ENCODE results near the gene RPTOR.

The RPTOR gene

DNA sequence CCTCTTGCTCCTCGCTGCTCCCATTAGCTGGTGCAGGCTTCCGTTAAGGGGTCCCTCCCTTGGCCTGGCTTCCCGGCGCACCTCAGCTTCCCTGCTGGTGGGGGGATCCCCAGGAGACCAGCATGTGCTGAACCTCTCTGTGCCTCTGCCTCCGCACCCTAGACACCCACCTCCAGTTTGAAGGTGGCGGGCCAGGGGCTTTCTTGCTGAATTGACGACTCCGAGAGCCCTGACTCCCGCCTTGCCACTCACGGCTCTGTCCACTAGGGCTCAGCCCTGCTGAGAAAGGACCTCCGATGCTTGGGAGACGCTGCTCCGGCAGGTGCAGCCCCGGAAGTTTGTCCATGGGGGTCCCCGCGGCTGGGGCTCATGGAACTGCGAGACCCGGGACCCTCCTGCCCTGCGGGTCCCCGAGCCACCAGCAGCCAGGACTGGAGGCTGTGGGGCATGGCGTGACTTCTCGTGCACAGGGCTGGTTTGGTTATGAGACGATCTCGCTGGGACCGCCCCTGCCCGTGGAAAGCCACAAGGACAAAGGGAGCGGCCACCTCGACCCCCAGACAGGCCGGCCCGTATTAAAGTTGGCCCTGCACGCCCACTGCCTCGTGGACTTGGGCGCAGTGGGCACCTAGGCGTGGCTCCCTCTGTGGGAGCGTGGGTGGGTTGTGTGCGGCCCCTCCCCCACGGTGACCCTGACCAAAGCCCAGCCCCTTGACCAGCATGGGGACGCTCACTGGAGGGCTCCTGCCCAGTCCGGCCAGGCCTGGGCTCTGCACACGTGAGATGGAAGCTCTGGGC lies 455.1 kb downstream of the RPTOR start:
- Mint-ChIP-seq H3K27me3 (peaks cover 24% of the 10 kb centered on the region), H3K4me3 (no peak overlapping the region), H3K27ac (no peak overlapping the region), H3K36me3 (peaks cover 41% of the 10 kb centered on the region), H3K4me1 (peaks cover 10% of the 10 kb centered on the region), H3K9me3 (no peaks in the 10 kb centered on the region)
- ATAC-seq: no peak

DNA sequence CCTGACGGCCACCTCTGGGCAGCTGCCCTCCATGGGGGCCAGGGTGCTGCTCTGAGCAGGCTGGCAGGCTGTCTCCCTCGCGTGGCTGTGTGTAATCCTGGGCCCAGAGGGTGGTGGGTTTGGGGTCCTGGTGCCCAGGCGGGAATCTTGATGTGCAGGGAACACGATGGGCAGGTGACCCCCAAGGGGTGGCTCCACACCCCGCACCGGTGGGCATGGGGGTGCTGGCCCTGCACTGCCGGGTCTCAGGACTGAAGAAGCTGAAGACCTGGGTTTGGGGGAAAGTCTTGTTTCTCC lies 455.6 kb downstream of the RPTOR start:
- Mint-ChIP-seq H3K36me3 (peaks cover 40% of the 10 kb centered on the region), H3K27me3 (peaks cover 30% of the 10 kb centered on the region), H3K4me3 (no peak overlapping the region), H3K9me3 (no peaks in the 10 kb centered on the region), H3K27ac (no peak overlapping the region), H3K4me1 (peaks cover 13% of the 10 kb centered on the region)
- no peak for ATAC-seq

DNA sequence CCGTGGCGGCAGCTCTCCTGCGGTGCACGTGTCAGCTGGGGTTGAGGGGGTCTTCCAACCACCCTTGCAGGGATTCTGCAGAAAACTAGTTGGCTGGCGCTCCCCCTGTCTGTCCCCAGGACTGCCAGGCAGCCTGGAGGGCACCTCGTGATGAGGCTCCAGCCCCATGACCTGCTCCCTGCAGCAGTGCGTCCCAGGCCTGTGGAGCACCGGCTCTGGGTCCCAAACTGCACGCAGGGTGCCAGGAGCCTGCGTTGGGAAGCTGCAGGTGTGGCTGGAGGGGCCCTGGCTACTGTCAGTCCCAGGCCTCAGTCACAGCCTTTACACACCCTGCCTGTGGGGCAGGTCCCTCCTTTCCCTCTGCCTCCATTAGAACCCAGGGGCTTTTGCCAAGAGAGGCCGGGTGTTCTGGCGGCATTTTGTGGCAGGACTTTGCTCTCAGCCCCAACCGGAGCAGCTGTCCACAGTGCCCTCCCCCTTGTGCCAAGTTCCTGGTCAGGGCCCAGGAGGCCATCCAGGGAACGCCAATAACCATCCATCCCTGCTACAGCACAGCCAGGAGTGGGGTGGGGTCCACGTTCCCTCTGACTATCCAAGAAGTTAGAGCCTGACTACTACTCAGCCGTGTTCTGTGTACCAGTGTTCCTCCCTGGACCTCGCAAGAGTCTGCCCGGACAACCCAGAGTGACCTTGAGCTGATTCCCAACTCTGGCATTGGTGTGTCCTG lies 456.2 kb downstream of the RPTOR start:
- Mint-ChIP-seq H3K27me3 (peaks cover 30% of the 10 kb centered on the region), H3K9me3 (no peaks in the 10 kb centered on the region), H3K4me1 (peaks cover 13% of the 10 kb centered on the region), H3K27ac (no peak overlapping the region), H3K36me3 (peaks cover 35% of the 10 kb centered on the region), H3K4me3 (no peak overlapping the region)
- no peak for ATAC-seq

DNA sequence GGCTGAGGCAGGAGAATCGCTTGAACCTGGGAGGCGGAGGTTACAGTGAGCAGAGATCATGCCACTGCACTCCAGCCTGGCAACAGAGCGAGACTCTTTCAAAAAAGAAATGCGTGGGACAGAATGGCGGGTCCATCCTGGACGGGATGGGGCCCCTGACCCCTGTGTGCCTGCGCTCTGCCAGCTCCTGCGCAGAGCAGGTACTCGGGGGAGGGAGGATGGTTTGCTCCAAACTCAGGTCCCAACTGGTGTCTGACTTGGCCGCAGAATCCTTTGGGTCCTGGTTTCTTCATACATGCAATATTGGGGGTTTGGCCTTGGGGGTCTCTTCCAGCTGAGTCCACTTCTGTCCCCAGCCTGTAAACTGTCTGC lies 457.4 kb downstream of the RPTOR start:
- Mint-ChIP-seq H3K9me3 (no peaks in the 10 kb centered on the region), H3K4me3 (no peak overlapping the region), H3K27ac (no peak overlapping the region), H3K27me3 (peaks cover 37% of the 10 kb centered on the region), H3K36me3 (peaks cover 23% of the 10 kb centered on the region), H3K4me1 (peaks cover 13% of the 10 kb centered on the region)
- no peak for ATAC-seq

DNA sequence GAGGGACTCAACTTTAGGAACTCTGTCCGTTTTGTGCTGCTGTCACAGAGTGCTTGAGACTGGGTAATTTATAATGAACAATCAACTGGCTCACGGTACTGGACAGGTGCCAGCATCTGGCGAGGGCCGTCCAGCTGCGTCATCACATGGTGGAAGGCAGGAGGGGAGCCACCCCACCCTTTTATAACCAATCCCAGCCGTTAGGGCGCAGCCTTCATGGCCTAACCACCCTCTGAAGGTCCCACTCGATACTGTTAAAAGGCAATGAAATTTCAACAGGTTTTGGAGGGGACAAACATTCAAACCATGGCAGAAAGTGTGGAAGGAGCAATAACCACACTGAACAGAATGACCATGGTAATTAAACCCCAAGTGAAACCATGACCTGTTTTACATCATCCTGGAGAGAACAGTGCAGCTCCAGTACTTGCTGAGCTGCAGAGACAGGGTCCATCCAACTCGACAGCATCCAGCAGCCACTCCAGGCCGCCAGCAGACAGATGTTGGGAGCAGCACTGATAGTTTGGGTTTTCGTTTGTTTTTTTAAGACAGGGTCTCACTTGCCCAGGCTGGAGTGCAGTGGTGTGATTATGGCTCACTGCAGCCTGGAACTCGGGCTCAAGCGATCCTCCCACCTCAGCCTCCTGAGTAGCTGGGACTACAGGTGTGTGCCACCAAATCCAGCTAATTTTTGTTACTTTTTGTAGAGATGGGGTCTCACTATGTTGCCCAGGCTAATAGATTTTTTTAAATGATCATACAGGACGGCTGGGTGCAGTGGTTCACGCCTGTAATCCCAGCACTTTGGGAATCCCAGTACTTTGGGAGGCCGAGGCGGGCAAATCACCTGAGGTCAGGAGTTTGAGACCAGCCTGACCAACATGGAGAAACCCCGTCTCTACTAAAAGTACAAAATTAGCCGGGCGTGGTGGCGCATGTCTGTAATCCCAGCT lies 458.0 kb downstream of the RPTOR start:
- H3K27ac Mint-ChIP-seq: no peak overlapping the region

DNA sequence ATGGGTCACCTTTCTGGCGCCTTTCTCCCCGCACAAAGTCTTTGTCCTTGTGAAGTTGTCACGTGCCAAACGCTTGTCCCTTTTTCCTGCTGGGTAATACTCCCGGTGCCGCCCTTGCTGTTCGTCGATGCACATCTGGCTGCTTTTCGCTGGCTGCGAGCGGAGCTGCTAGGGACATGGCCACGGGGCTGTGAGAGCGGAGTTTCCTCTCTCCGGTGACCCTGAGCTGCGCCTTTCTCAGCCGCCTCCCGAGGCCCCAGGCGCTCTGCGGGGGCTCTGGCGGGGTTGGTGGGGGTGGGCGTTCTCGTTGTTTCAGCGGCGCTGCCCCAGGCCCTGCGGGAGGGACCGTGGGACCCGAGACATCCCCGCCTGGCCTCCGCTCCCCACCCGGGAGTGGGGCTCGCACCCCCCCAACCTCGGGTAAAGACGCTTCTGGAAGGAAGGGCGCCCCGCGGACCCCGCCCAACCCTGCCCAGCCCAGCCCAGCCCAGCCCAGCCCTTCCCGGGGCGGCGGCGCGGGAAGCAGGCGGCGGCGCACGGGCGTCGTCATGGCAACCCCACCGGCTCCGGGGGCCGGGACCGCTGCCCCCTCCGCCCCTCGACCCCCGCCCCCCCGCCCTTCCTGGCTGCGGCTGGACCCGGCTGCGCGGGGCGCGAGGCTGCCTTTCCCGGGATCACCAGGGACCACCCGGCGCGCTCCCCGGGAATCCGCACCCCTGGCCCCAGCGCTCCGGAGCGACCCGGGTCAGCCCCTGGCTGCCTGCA lies 459.3 kb downstream of the RPTOR start:
- no peak for ATAC-seq
- peaks cover 15% of the 10 kb centered on the region for H3K36me3 Mint-ChIP-seq
- no peaks in the 10 kb centered on the region for H3K9me3 Mint-ChIP-seq
- peaks cover 39% of the 10 kb centered on the region for H3K27me3 Mint-ChIP-seq
- no peak overlapping the region for H3K4me3 Mint-ChIP-seq
- peaks cover 13% of the 10 kb centered on the region for H3K4me1 Mint-ChIP-seq
- H3K27ac Mint-ChIP-seq: no peak overlapping the region

More for the DNA sequence above, 458.0 kb downstream of the RPTOR start:
- Mint-ChIP-seq H3K4me1 (peaks cover 13% of the 10 kb centered on the region), H3K36me3 (peaks cover 20% of the 10 kb centered on the region), H3K9me3 (no peaks in the 10 kb centered on the region), H3K4me3 (no peak overlapping the region), H3K27me3 (peaks cover 39% of the 10 kb centered on the region)
- ATAC-seq: no peak

DNA sequence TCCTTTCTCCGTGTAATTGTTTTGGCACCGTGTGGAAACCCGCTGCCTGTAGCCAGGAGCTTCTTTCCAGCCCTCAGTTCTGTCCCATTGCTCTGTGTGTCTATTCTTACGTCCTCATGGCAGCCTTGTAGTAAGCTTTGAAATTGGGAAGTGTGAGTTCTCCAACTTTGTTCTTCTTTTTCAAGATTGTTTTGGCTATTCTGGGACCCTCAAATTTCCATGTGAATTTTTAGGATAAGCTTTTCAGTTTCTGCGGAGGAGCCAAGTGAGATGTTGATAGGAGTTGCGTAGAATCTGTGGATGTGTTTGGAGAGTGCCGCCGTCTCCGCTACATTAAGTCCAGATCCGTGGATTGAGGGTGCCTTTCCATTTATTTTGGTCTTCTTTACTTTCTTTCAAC lies 462.3 kb downstream of the RPTOR start:
- Mint-ChIP-seq H3K9me3 (peaks cover 5% of the 10 kb centered on the region), H3K27ac (no peak overlapping the region), H3K4me3 (no peak overlapping the region), H3K4me1 (peaks cover 13% of the 10 kb centered on the region), H3K27me3 (peaks cover 39% of the 10 kb centered on the region), H3K36me3 (peaks cover 6% of the 10 kb centered on the region)
- no peak for ATAC-seq

DNA sequence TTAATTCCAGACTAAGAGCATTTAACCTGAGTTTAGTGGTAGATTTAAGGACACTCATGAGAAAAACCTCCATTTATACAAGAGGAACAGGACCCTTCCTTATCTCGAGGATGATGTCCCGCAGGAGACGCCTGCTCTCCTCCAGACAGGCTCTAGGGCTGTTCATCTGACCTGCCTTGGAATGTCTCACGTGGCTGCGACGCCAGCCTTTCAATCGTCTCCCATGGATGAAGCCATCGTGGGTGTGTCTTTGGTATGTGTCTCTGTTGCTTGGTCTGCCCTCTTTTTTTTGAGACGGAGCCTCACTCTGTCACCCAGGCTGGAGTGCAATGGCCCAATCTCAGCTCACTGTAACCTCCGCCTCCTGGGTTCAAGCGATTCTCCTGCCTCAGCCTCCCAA lies 463.5 kb downstream of the RPTOR start:
- Mint-ChIP-seq H3K4me1 (peaks cover 13% of the 10 kb centered on the region), H3K36me3 (peaks cover 6% of the 10 kb centered on the region), H3K27me3 (peaks cover 28% of the 10 kb centered on the region), H3K27ac (no peak overlapping the region), H3K4me3 (no peak overlapping the region), H3K9me3 (peaks cover 5% of the 10 kb centered on the region)
- ATAC-seq: no peak

DNA sequence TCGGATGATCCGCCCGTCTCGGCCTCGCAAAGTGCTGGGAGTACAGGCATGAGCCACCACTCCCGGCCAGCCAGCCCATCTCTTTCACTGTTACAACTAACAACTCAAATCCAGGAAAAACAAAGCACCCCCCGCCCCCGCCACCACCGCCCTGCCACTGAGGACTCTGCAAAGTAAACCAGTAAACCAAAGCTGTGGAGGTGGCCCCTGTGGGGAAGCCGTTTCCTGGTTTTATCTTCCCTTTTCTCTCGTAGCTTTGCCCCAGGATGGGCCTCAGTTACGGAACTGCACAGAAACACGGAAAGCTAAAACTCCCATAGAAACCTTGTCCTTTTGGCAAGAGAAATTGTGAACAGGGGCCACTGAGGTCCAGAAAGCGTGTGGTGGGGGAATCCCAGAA lies 464.5 kb downstream of the RPTOR start:
- Mint-ChIP-seq H3K27ac (no peak overlapping the region), H3K27me3 (peaks cover 19% of the 10 kb centered on the region), H3K4me1 (peaks cover 8% of the 10 kb centered on the region), H3K9me3 (peaks cover 5% of the 10 kb centered on the region), H3K4me3 (no peak overlapping the region), H3K36me3 (peaks cover 6% of the 10 kb centered on the region)
- ATAC-seq: no peak

DNA sequence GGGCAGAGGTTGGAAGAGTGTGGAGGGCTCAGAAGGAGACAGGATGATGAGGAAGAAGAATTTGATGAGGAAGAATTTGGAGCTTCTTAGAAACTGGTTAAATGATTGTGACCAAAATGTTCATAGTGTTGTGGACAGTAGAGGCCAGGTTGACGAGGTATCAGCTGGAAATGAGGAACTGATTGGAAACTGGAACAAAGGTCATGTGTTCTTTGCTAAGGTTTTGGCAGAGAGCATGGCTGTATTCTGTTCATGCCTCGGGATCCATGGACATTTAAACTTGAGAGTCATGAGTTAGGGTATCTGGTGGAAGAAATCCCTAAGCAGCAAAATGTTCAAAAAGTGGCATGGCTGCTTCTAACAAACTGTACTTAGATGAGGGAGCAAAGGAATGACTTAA lies 466.3 kb downstream of the RPTOR start:
- Mint-ChIP-seq H3K4me3 (no peak overlapping the region), H3K27ac (no peak overlapping the region), H3K9me3 (peaks cover 9% of the 10 kb centered on the region), H3K27me3 (peaks cover 9% of the 10 kb centered on the region), H3K36me3 (peaks cover 6% of the 10 kb centered on the region), H3K4me1 (no peaks in the 10 kb centered on the region)
- no peak for ATAC-seq

DNA sequence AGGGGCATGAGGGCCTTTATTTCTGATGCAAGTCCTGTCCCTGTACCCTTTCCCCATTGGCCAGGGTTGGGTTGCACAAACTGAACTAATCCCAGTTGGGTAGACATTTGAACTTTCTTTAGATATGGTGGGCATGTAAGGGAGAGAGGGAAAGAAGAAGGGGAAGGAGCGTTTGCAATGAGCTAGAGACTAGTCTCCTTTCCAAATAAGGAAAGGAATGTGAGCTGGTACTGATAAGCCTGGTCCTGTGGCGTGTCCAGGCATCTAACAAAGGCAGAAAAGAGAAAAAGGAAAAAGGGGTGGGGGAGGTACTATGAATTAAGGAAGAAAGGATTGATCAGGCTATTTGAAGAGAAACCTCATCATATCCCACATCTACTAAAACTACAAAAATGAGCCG lies 467.3 kb downstream of the RPTOR start:
- H3K27ac Mint-ChIP-seq: no peak overlapping the region
- ATAC-seq: no peak
- no peak overlapping the region for H3K4me3 Mint-ChIP-seq
- H3K36me3 Mint-ChIP-seq: peaks cover 6% of the 10 kb centered on the region
- H3K27me3 Mint-ChIP-seq: peaks cover 2% of the 10 kb centered on the region
- H3K9me3 Mint-ChIP-seq: peaks cover 12% of the 10 kb centered on the region
- H3K4me1 Mint-ChIP-seq: no peaks in the 10 kb centered on the region

DNA sequence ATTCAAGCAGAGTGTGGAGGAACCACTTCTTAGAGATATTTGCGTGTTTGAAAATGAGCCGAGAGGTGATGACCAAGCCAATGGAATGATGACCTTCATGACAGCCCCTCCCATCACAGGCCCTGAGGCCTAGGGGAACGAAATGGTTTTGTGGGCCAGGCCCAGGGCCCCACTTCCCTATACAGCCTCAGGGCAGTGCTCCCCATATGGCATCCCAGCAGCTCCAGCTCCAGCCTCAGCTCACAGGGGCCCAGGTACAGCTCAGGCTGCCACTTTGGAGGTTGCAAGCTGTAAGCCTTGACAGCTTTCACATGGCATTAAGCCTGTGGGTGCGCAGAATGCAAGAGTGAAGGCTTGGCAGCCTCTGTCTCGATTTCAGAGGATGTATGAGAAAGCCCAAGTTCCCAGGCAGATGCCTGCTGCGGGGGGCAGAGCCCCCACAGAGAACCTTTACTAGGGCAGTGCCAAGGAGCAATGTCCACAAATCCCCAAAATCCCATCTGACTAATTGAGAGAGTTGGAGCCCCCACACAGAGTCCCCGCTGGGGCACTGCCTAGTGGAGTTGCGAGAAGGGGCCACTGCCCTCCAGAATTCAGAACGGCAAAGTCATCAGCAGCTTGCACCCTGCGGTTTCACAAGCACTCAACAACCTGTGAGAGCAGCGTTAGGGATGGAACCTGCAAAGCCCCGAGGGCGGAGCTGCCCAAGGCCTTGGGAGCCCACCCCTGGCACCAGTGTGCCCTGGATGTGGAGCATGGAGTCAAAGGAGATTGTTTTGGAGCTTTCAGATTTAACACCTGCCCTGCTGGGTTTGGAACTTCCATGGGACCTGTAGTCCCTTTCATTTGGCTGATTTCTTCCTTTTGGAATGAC lies 468.2 kb downstream of the RPTOR start:
- Mint-ChIP-seq H3K27ac (no peak overlapping the region), H3K4me1 (peaks cover 3% of the 10 kb centered on the region), H3K4me3 (no peak overlapping the region), H3K27me3 (no peaks in the 10 kb centered on the region), H3K9me3 (peaks cover 12% of the 10 kb centered on the region), H3K36me3 (peaks cover 6% of the 10 kb centered on the region)
- ATAC-seq: no peak

DNA sequence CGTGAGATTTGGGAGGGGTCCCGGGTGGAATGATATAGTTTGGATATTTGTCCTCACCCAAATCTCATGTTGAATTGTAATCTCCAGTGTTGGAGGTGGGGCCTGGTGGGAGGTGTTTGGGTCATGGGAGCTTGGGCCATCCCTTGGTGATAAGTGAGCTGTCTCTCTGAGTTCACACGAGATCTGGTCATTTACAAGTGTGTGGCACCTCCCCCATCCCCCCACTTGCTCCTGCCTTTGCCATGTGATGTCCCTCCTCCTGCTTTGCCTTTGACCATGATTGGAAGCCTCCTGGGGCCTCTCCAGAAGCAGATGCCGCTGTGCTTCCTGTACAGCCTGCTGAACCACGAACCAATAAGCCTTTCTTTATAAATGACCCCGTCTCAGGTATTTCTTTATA lies 469.0 kb downstream of the RPTOR start:
- Mint-ChIP-seq H3K27ac (no peak overlapping the region), H3K9me3 (peaks cover 12% of the 10 kb centered on the region), H3K36me3 (peaks cover 6% of the 10 kb centered on the region), H3K4me1 (peaks cover 11% of the 10 kb centered on the region), H3K27me3 (no peaks in the 10 kb centered on the region), H3K4me3 (no peak overlapping the region)
- no peak for ATAC-seq

DNA sequence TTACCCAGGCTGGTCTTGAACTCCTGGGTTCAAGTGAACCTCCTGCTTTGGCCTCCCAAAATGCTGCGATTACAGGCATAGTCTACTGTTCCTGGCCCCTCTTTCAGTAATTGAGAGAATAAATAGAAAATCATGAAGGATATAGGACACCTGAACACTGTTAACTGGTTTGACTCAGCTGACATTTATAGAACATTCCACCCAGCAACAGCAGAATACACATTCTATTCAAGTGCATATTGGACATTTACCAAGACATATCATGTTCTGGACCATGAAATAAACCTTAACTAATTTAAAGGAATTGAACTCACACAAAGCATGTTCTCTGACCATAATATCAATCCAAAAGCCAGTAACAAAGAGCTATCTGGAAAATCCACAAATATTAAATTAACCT lies 470.5 kb downstream of the RPTOR start:
- H3K9me3 Mint-ChIP-seq: peaks cover 12% of the 10 kb centered on the region
- ATAC-seq: no peak
- H3K4me1 Mint-ChIP-seq: peaks cover 20% of the 10 kb centered on the region
- H3K4me3 Mint-ChIP-seq: no peak overlapping the region
- H3K36me3 Mint-ChIP-seq: peaks cover 6% of the 10 kb centered on the region
- no peaks in the 10 kb centered on the region for H3K27me3 Mint-ChIP-seq
- no peak overlapping the region for H3K27ac Mint-ChIP-seq

All from stimulated activated memory B cell treated with anti-CD40 and anti-IgM and Interleukin-4, amounts not matched to agents 10 μg/mL and 1 μg/mL and 100 μg/mL, for 72 hours (primary cell).